ENCODE measurements around the gene FHDC1.

DNA sequence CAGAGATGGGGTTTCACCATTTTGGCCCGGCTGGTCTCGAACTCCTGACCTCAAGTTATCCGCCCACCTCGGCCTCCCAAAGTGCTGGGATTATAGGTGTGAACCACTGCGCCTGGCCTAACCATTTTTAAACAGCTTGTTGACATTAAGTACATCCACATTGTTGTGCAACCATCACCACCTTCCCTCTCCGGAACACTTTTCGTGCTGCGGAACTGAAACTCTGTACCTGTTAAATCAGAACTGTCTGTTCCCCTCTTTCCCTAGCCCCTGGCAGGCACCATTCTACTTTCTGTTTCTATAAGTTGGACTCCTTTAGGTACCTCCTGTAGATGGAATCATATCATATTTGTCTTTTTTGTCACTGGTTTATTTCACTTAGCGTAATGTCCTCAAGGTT lies 9.5 kb downstream of the FHDC1 start:
- no peak for TF ChIP-seq POLR2A (IDR thresholded peaks at IDR 0.05; ENCODE audit: low read depth, low read length)
- no peak for TF ChIP-seq POLR2AphosphoS5 (IDR thresholded peaks at IDR 0.05; ENCODE audit: low read depth, low read length)
- TF ChIP-seq TAF1 (IDR thresholded peaks at IDR 0.05; ENCODE audit: borderline replicate concordance, low read depth, low read length), result no peak
